MCF 10A (cell line): ENCODE results near the gene CCDC177. TPM values are rescaled to one million over a fixed set of nuclear protein-coding genes. Genes with fewer than 3 reads are reported as not detected.

Experiments
- BruUV-seq: library from RNA; stranded (reverse); fragments of 400-500 nt; replicated peaks from 2 replicates; lab custom pipeline; 2021; lab: Mats Ljungman, UMichigan
- CTCF ChIA-PET: fragments of 300-600 bp; sonication (Branson Sonifier 250); formaldehyde crosslinking; extraction: SDS; loops from one replicate; lab custom pipeline; 2021; ENCODE audit warnings: antibody characterized with exemption, inconsistent platforms; lab: Yijun Ruan, JAX
- POLR2A ChIA-PET: fragments of 300-600, 350-650 bp; sonication (Branson Sonifier 250); formaldehyde crosslinking; extraction: SDS; loops from one replicate; lab custom pipeline; 2020; ENCODE audit warnings: antibody characterized with exemption, inconsistent platforms; lab: Yijun Ruan, JAX
- DNase-seq: peaks from one replicate; pipeline ENCODE4 v3.0.0-alpha.2; 2018; ENCODE audit not compliant: unreplicated experiment
- H3K27ac Mint-ChIP-seq: one replicate; pipeline ENCODE4 v1.8.0; 2022; ENCODE audit warnings: mild to moderate bottlenecking, low read depth, mixed read lengths; ENCODE audit not compliant: unreplicated experiment
- H3K27me3 Mint-ChIP-seq: one replicate; pipeline ENCODE4 v1.8.0; 2022; ENCODE audit warnings: mixed read lengths; ENCODE audit not compliant: insufficient read depth, unreplicated experiment
- H3K36me3 Mint-ChIP-seq: one replicate; pipeline ENCODE4 v1.8.0; 2022; ENCODE audit warnings: mild to moderate bottlenecking, moderate library complexity, mixed read lengths; ENCODE audit not compliant: insufficient read depth, unreplicated experiment
- H3K4me1 Mint-ChIP-seq: one replicate; pipeline ENCODE4 v1.8.0; 2022; ENCODE audit warnings: mixed read lengths; ENCODE audit not compliant: insufficient read depth, unreplicated experiment
- H3K4me3 Mint-ChIP-seq: one replicate; pipeline ENCODE4 v1.8.0; 2022; ENCODE audit warnings: mild to moderate bottlenecking, moderate library complexity, mixed read lengths; ENCODE audit not compliant: unreplicated experiment
- H3K9me3 Mint-ChIP-seq: one replicate; pipeline ENCODE4 v1.8.0; 2022; ENCODE audit warnings: mixed read lengths; ENCODE audit not compliant: unreplicated experiment
- CTCF ChIP-seq: fragments of 200-600 bp; IDR thresholded peaks from one replicate; pipeline ENCODE4 v1.8.0; 2022; ENCODE audit warnings: antibody characterized with exemption, mild to moderate bottlenecking; ENCODE audit not compliant: unreplicated experiment
- intact Hi-C: fragments of 100-400 bp; cut with micrococcal nuclease; formaldehyde crosslinking; loops from 2 replicates; pipeline ENCODE4 v1.14.1; 2022
- total RNA-seq: library from RNA; stranded (reverse); gene quantifications from 2 replicates; pipeline ENCODE4 v1.2.3, GENCODE V29; 2022

CCDC177 gene
- total RNA-seq, 1 experiment from 2014 or later = not detected

GRCh38 chr14:69619012-69619411 lies 44.3 kb upstream of the CCDC177 start:
- no peak for TF ChIP-seq CTCF
- H3K4me3 Mint-ChIP-seq = peak overlapping the region; percentile 15
- H3K4me1 Mint-ChIP-seq = peaks cover 59% of the 10 kb centered on the region
- intact Hi-C loops = no loop called here
- peak; percentile 26 for DNase-seq
- ChIA-PET POLR2A (interaction anchor here (0.6 to 1.0 kb wide), 2 partner anchors 39 to 70 kb away, joined by 3 read pairs; no protein-coding TSS in a partner anchor), CTCF (no interaction called here)
- BruUV-seq = no TSS peak
- H3K9me3 Mint-ChIP-seq = no peaks in the 10 kb centered on the region
- no peaks in the 10 kb centered on the region for H3K27me3 Mint-ChIP-seq
- H3K36me3 Mint-ChIP-seq = peaks cover 6% of the 10 kb centered on the region
- peak overlapping the region; percentile 57 for H3K27ac Mint-ChIP-seq

- no peak for DNase-seq
- Mint-ChIP-seq H3K27me3 (no peaks in the 10 kb centered on the region), H3K36me3 (peaks cover 6% of the 10 kb centered on the region), H3K9me3 (no peaks in the 10 kb centered on the region), H3K4me3 (no peak overlapping the region), H3K4me1 (peaks cover 66% of the 10 kb centered on the region), H3K27ac (no peak overlapping the region)
- TF ChIP-seq CTCF = no peak
- ChIA-PET POLR2A (interaction anchor here (1.0 to 1.8 kb wide), 2 partner anchors 21 to 40 kb away, joined by 3 to 7 read pairs; no protein-coding TSS in a partner anchor), CTCF (interaction anchor here (1.5 to 2.4 kb wide), 3 partner anchors 28 to 109 kb away, joined by 5 to 7 read pairs (median 6); no protein-coding TSS in a partner anchor)
- intact Hi-C loops = no loop called here
- BruUV-seq = no TSS peak
Measured at GRCh38 chr14:69617796-69618195, 43.1 kb upstream of the CCDC177 start.

GRCh38 chr14:69616408-69616773 lies 41.7 kb upstream of the CCDC177 start:
- POLR2A ChIA-PET = interaction anchor here (0.6 to 1.8 kb wide), 4 partner anchors 30 to 101 kb away, joined by 3 to 7 read pairs (median 4); no protein-coding TSS in a partner anchor

More at GRCh38 chr14:69616408-69616773, 41.7 kb upstream of the CCDC177 start:
- BruUV-seq = no TSS peak
- H3K27ac Mint-ChIP-seq = peak overlapping the region; percentile 36
- no peaks in the 10 kb centered on the region for H3K9me3 Mint-ChIP-seq
- peaks cover 6% of the 10 kb centered on the region for H3K36me3 Mint-ChIP-seq
- no peaks in the 10 kb centered on the region for H3K27me3 Mint-ChIP-seq
- peaks cover 69% of the 10 kb centered on the region for H3K4me1 Mint-ChIP-seq
- peak overlapping the region; percentile 58 for H3K4me3 Mint-ChIP-seq
- TF ChIP-seq CTCF = no peak
- CTCF ChIA-PET = interaction anchor here (0.5 to 2.4 kb wide), 8 partner anchors 17 to 118 kb away, joined by 3 to 7 read pairs (median 4); no protein-coding TSS in a partner anchor
- no peak for DNase-seq
- intact Hi-C loops = no loop called here
